A549 (cell line): Measurements from ENCODE around the gene PRR9. TPM values are rescaled to one million over a fixed set of nuclear protein-coding genes. Genes with fewer than 3 reads are reported as not detected.

ENCODE experiments used
- ATAC-seq, 2 experiments: fragments of 200-7000 bp in 1 of 2; fragments of >200 bp in 1 of 2; cut with Nextera tagmentation in 1 of 2; cut with Tn5 transposase in 1 of 2; 3 replicates each; pipeline versions ENCODE4 v1.8.0 to v1.9.1; 2018 to 2020; ENCODE audit warnings: mild to moderate bottlenecking in 1 of 2, moderate library complexity in 1 of 2
- CTCF ChIA-PET: fragments of 300-600 bp; sonication (Branson Sonifier 250); formaldehyde crosslinking; extraction: SDS; loops from one replicate; lab custom pipeline; 2021; ENCODE audit warnings: antibody characterized with exemption, inconsistent platforms; lab: Yijun Ruan, JAX
- POLR2A ChIA-PET: fragments of 350-600 bp; formaldehyde crosslinking; extraction: SDS; loops from one replicate; lab custom pipeline; 2021; ENCODE audit warnings: antibody characterized with exemption, inconsistent platforms; lab: Yijun Ruan, JAX
- DNase-seq, 2 experiments: peaks; one replicate each; pipeline versions ENCODE4 v3.0.0 to v3.0.0-alpha.2; 2011 to 2016; ENCODE audit warnings: low read depth in 1 of 2, low spot score in 1 of 2
- FAIRE-seq: peaks from 2 replicates; lab custom pipeline; 2011; peaks lifted over from hg19 to GRCh38; lab: Jason Lieb, UNC
- H3K27ac ChIP-seq, 2 experiments: fragments of >200 bp; sonication (Bioruptor Twin); formaldehyde crosslinking; 3 replicates each; pipeline ENCODE4 v1.5.1; 2016 to 2017
- H3K4me1 ChIP-seq: fragments of >200 bp; sonication (Bioruptor Twin); formaldehyde crosslinking; 3 replicates; pipeline ENCODE4 v1.6.1; 2016
- H3K4me2 ChIP-seq: fragments of >200 bp; sonication (Bioruptor Twin); formaldehyde crosslinking; 3 replicates; pipeline ENCODE4 v1.6.1; 2016
- H3K4me3 ChIP-seq: fragments of >200 bp; sonication (Bioruptor Twin); formaldehyde crosslinking; 3 replicates; pipeline ENCODE4 v1.5.1; 2016
- H3K9me3 ChIP-seq: fragments of >200 bp; sonication (Bioruptor Twin); formaldehyde crosslinking; 3 replicates; pipeline ENCODE4 v1.6.1; 2016
- BHLHE40 ChIP-seq: IDR thresholded peaks from 2 replicates; pipeline ENCODE4 v1.6.1; 2012; ENCODE audit warnings: low read depth, low read length, inconsistent platforms
- CBX8 ChIP-seq: fragments of 200-600 bp; sonication (generic); IDR thresholded peaks from 2 replicates; pipeline ENCODE4 v1.6.1; 2016
- CEBPB ChIP-seq, 2 experiments: fragments of >200 bp in 1 of 2; sonication (Bioruptor Twin) in 1 of 2; formaldehyde crosslinking in 1 of 2; IDR thresholded peaks; 2 replicates each; pipeline ENCODE4 v1.6.1; 2012 to 2016
- CHD2 ChIP-seq: fragments of 150-350 bp; IDR thresholded peaks from 2 replicates; pipeline ENCODE4 v1.6.1; 2014; ENCODE audit warnings: low read length; ENCODE audit not compliant: partially characterized antibody
- EHF ChIP-seq: fragments of 250-450 bp; sonication (Bioruptor Pico); IDR thresholded peaks from 2 replicates; pipeline ENCODE4 v1.5.0; 2020; ENCODE audit warnings: mild to moderate bottlenecking
- ESRRA ChIP-seq: fragments of 150-350 bp; IDR thresholded peaks from 2 replicates; pipeline ENCODE4 v1.6.1; 2014; ENCODE audit warnings: mild to moderate bottlenecking, low read length, borderline replicate concordance
- FOSB ChIP-seq: fragments of 250-450 bp; sonication (Bioruptor Pico); IDR thresholded peaks from 2 replicates; pipeline ENCODE4 v1.5.0; 2020; ENCODE audit warnings: mild to moderate bottlenecking, moderate library complexity
- HDAC2 ChIP-seq: fragments of 200-600 bp; sonication (generic); IDR thresholded peaks from 2 replicates; pipeline ENCODE4 v1.6.1; 2016
- HOXA7 ChIP-seq: fragments of 250-450 bp; sonication (Bioruptor Pico); IDR thresholded peaks from 2 replicates; pipeline ENCODE4 v1.5.0; 2020; ENCODE audit warnings: mild to moderate bottlenecking, moderate library complexity
- JUNB ChIP-seq: fragments of >200 bp; sonication (Bioruptor Twin); formaldehyde crosslinking; IDR thresholded peaks from 2 replicates; pipeline ENCODE4 v1.6.1; 2016
- MAFK ChIP-seq: fragments of 450-650 bp; IDR thresholded peaks from 2 replicates; pipeline ENCODE4 v1.6.1; 2014; ENCODE audit not compliant: partially characterized antibody
- MAZ ChIP-seq: fragments of 150-350 bp; IDR thresholded peaks from 2 replicates; pipeline ENCODE4 v1.6.1; 2014; ENCODE audit warnings: antibody characterized with exemption, low read depth, low read length, borderline replicate concordance
- NPAS2 ChIP-seq: fragments of 250-450 bp; sonication (Bioruptor Pico); IDR thresholded peaks from 2 replicates; pipeline ENCODE4 v1.8.0; 2022; ENCODE audit warnings: mild to moderate bottlenecking, moderate library complexity, borderline replicate concordance
- NR3C1 ChIP-seq: fragments of >200 bp; sonication (Bioruptor Twin); formaldehyde crosslinking; IDR thresholded peaks from 3 replicates; pipeline ENCODE4 v1.6.1; 2017
- POLR2A ChIP-seq: IDR thresholded peaks from 2 replicates; pipeline ENCODE4 v1.6.1; 2012; ENCODE audit warnings: mild to moderate bottlenecking, low read length
- POLR2AphosphoS2 ChIP-seq: conservative IDR thresholded peaks from 2 replicates; pipeline ENCODE4 v1.6.1; 2012; ENCODE audit warnings: low read length, improper control_type of control experiment, inconsistent platforms
- RAD21 ChIP-seq, 2 experiments: fragments of >200 bp in 1 of 2; sonication (Bioruptor Twin) in 1 of 2; formaldehyde crosslinking in 1 of 2; IDR thresholded peaks in 1 of 2; conservative IDR thresholded peaks in 1 of 2; 2 replicates in 1 of 2; 3 replicates in 1 of 2; pipeline ENCODE4 v1.6.1; 2012 to 2018; ENCODE audit warnings: inconsistent platforms in 1 of 2
- RCOR1 ChIP-seq: fragments of 150-350 bp; IDR thresholded peaks from 2 replicates; pipeline ENCODE4 v1.6.1; 2014; ENCODE audit warnings: antibody characterized with exemption, low read length, low read depth
- TFCP2L1 ChIP-seq: fragments of 250-450 bp; sonication (Bioruptor Pico); IDR thresholded peaks from 2 replicates; pipeline ENCODE4 v1.5.0; 2021; ENCODE audit warnings: mild to moderate bottlenecking
- ZC3H11A ChIP-seq: fragments of 450-650 bp; IDR thresholded peaks from 2 replicates; pipeline ENCODE4 v1.6.1; 2014; ENCODE audit warnings: antibody characterized with exemption, mild to moderate bottlenecking
- ZFP36 ChIP-seq: fragments of 450-650 bp; IDR thresholded peaks from 2 replicates; pipeline ENCODE4 v1.6.1; 2014; ENCODE audit warnings: borderline replicate concordance; ENCODE audit not compliant: partially characterized antibody
- ZNF302 ChIP-seq: fragments of 250-450 bp; sonication (Bioruptor Pico); IDR thresholded peaks from 2 replicates; pipeline ENCODE4 v1.9.0; 2021; ENCODE audit warnings: inconsistent platforms, mild to moderate bottlenecking, moderate library complexity
- ZSCAN20 ChIP-seq: fragments of 250-450 bp; sonication (Bioruptor Pico); IDR thresholded peaks from 2 replicates; pipeline ENCODE4 v1.8.0; 2022; ENCODE audit warnings: mild to moderate bottlenecking, moderate library complexity
- WGBS: methylation state at CpG from one replicate; pipeline ENCODE4 v1.1.6; 2017; ENCODE audit errors: missing lambda C conversion rate; 5-methylcytosine and 5-hydroxymethylcytosine counted together
- polyA minus RNA-seq: library from RNA; depleted of rRNA, polyadenylated mRNA; stranded (reverse); fragments of >200 nt; gene quantifications from 2 replicates; pipeline ENCODE4 v1.2.3, GENCODE V29; 2011; rRNA and poly(A)+ RNA removed
- polyA plus RNA-seq, 4 experiments: library from polyadenylated mRNA; depleted of rRNA in 3 of 4; stranded (reverse); fragments of >200 nt; fragmentation: RNase III in 1 of 4; extraction: RNeasy Plus Mini Kit Qiagen cat#74134 plus additional on column Dnase treatment in 1 of 4; gene quantifications; 2 replicates in 3 of 4; 3 replicates in 1 of 4; pipeline ENCODE4 v1.2.3, GENCODE V29; 2011 to 2017
- TF ChIP-seq, protein P1 (sequence below): IDR thresholded peaks from 2 replicates; pipeline ENCODE4 v1.6.1; 2012
- TF ChIP-seq, protein P2 (sequence below): IDR thresholded peaks from 2 replicates; pipeline ENCODE4 v1.6.1; 2012; ENCODE audit warnings: low read depth, borderline replicate concordance
- TF ChIP-seq, protein P3 (sequence below): IDR thresholded peaks from 2 replicates; pipeline ENCODE4 v1.6.1; 2012
- TF ChIP-seq, protein P4 (sequence below): fragments of >200 bp; sonication (Bioruptor Twin); formaldehyde crosslinking; IDR thresholded peaks from 2 replicates; pipeline ENCODE4 v1.6.1; 2016
- TF ChIP-seq, protein P5 (sequence below): fragments of 450-650 bp; IDR thresholded peaks from 2 replicates; pipeline ENCODE4 v1.6.1; 2014; ENCODE audit warnings: antibody characterized with exemption
- TF ChIP-seq, protein P6 (sequence below): fragments of 250-450 bp; sonication (Bioruptor Pico); IDR thresholded peaks from 2 replicates; pipeline ENCODE4 v1.5.0; 2020; ENCODE audit warnings: low read depth, mild to moderate bottlenecking, moderate library complexity
- TF ChIP-seq, protein P7 (sequence below): fragments of 200-600 bp; sonication (generic); IDR thresholded peaks from 2 replicates; pipeline ENCODE4 v1.6.1; 2016; ENCODE audit warnings: antibody characterized with exemption, mild to moderate bottlenecking, moderate library complexity

Gene PRR9, protein sequence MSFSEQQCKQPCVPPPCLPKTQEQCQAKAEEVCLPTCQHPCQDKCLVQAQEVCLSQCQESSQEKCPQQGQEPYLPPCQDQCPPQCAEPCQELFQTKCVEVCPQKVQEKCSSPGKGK
- not detected in 2 replicates for polyA plus RNA-seq (2011; rRNA removed)
- not detected in 2 replicates for polyA plus RNA-seq (2012; cell fraction: cytosol; rRNA removed)
- polyA plus RNA-seq (2012; cell fraction: nucleus; rRNA removed), result not detected in 2 replicates
- polyA plus RNA-seq (2017; fragmentation: RNase III; extraction: RNeasy Plus Mini Kit Qiagen cat#74134 plus additional on column Dnase treatment), result not detected in 3 replicates
- polyA minus RNA-seq, result not detected in 2 replicates

DNA sequence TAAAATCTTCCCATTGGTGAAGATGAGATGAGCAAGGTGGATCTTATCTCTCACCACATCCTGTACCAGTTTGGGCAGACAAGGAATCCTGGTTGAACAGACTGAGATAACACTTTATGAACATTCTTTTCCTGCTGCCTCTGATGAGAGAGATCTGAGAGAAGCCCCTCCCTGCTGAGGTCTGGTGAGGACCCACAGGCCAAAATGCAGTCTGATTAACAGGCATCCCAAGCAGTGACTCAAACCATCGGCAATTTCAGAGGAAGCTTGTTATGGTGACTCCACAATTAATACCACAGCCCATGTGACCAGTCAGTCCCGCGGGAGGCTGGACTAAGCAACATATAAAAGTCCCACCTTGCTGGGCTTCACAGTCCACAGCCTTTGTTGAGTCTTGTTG, at the start of gene PRR9:
Gene PRR9 (plus strand): TSS at position 373 of the 400 bp plus-strand sequence. CDS start 561 bp downstream, outside the sequence.
- ATAC-seq (no peak), FAIRE-seq (no peak), DNase-seq (no peak)
- CTCF ChIA-PET, result no interaction called here
- 11% methylated on average over 3 of the region's 3 CpGs for WGBS
- no peak within 1 kb of the TSS for H3K27ac ChIP-seq
- H3K4me1 ChIP-seq, result no peaks in the 10 kb centered on the region
- H3K9me3 ChIP-seq, result no peaks in the 10 kb centered on the region
- no peak within 1 kb of the TSS for H3K4me2 ChIP-seq
- H3K4me3 ChIP-seq, result no peak within 1 kb of the TSS
- POLR2A ChIA-PET, result no interaction called here
- TF ChIP-seq, protein P1, sequence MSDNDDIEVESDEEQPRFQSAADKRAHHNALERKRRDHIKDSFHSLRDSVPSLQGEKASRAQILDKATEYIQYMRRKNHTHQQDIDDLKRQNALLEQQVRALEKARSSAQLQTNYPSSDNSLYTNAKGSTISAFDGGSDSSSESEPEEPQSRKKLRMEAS, result no peak
- TF ChIP-seq, protein P2, sequence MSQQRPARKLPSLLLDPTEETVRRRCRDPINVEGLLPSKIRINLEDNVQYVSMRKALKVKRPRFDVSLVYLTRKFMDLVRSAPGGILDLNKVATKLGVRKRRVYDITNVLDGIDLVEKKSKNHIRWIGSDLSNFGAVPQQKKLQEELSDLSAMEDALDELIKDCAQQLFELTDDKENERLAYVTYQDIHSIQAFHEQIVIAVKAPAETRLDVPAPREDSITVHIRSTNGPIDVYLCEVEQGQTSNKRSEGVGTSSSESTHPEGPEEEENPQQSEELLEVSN, result no peak
- TF ChIP-seq HOXA7 (CRISPR knock-in tag) (no peak), HDAC2 (no peak), TFCP2L1 (CRISPR knock-in tag) (no peak), JUNB (no peak), POLR2AphosphoS2 (no peak), MAZ (no peak), ESRRA (no peak), CBX8 (no peak), BHLHE40 (no peak), ZC3H11A (no peak)
- TF ChIP-seq, protein P3, sequence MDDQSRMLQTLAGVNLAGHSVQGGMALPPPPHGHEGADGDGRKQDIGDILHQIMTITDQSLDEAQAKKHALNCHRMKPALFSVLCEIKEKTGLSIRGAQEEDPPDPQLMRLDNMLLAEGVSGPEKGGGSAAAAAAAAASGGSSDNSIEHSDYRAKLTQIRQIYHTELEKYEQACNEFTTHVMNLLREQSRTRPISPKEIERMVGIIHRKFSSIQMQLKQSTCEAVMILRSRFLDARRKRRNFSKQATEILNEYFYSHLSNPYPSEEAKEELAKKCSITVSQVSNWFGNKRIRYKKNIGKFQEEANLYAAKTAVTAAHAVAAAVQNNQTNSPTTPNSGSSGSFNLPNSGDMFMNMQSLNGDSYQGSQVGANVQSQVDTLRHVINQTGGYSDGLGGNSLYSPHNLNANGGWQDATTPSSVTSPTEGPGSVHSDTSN, result no peak
- TF ChIP-seq, protein P4, sequence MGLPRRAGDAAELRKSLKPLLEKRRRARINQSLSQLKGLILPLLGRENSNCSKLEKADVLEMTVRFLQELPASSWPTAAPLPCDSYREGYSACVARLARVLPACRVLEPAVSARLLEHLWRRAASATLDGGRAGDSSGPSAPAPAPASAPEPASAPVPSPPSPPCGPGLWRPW, result no peak
- TF ChIP-seq, protein P5, sequence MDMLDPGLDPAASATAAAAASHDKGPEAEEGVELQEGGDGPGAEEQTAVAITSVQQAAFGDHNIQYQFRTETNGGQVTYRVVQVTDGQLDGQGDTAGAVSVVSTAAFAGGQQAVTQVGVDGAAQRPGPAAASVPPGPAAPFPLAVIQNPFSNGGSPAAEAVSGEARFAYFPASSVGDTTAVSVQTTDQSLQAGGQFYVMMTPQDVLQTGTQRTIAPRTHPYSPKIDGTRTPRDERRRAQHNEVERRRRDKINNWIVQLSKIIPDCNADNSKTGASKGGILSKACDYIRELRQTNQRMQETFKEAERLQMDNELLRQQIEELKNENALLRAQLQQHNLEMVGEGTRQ, result no peak
- TF ChIP-seq, protein P6, sequence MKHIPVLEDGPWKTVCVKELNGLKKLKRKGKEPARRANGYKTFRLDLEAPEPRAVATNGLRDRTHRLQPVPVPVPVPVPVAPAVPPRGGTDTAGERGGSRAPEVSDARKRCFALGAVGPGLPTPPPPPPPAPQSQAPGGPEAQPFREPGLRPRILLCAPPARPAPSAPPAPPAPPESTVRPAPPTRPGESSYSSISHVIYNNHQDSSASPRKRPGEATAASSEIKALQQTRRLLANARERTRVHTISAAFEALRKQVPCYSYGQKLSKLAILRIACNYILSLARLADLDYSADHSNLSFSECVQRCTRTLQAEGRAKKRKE (CRISPR knock-in tag), result no peak

DNA sequence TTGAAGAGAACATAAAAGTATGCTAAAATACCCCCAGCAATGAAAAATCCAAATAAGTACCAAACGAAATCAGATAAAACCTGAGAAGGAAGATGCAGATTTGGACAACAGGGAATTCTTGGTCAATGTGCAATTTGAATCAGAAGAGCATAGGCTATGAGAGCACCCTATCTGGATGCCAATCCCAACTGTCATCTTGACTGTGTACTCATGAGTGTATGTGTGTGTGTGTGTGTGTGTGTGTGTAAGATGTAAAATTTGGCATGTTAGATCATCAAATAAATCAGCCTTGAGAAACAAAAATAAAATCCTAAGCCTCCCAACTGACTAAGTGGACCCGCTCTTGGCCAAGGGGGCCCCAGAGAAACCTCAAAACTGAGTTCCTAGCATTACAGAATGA, 48.7 kb upstream of the PRR9 start:
- ATAC-seq, result no peak
- Histone ChIP-seq H3K27ac (no peak overlapping the region), H3K4me1 (no peaks in the 10 kb centered on the region), H3K4me2 (no peak overlapping the region), H3K9me3 (no peaks in the 10 kb centered on the region), H3K4me3 (no peak overlapping the region)
- ChIA-PET POLR2A (no interaction called here), CTCF (no interaction called here)
- TF ChIP-seq ZFP36 (no peak), HDAC2 (no peak), HOXA7 (CRISPR knock-in tag) (no peak), MAFK (no peak), POLR2AphosphoS2 (no peak), FOSB (CRISPR knock-in tag) (no peak), EHF (CRISPR knock-in tag) (no peak), RCOR1 (no peak), NR3C1 (no peak), MAZ (no peak), ZSCAN20 (CRISPR knock-in tag) (no peak), ZNF302 (no peak), CHD2 (no peak), NPAS2 (CRISPR knock-in tag) (no peak), CEBPB (IDR thresholded peaks at IDR 0.05) (no peak), POLR2A (no peak), RAD21 (conservative IDR thresholded peaks at IDR 0.05 in 1 of 2, IDR thresholded peaks at IDR 0.05 in 1 of 2) (no peak), CBX8 (no peak)
- TF ChIP-seq, protein P5, result no peak
- TF ChIP-seq, protein P7, sequence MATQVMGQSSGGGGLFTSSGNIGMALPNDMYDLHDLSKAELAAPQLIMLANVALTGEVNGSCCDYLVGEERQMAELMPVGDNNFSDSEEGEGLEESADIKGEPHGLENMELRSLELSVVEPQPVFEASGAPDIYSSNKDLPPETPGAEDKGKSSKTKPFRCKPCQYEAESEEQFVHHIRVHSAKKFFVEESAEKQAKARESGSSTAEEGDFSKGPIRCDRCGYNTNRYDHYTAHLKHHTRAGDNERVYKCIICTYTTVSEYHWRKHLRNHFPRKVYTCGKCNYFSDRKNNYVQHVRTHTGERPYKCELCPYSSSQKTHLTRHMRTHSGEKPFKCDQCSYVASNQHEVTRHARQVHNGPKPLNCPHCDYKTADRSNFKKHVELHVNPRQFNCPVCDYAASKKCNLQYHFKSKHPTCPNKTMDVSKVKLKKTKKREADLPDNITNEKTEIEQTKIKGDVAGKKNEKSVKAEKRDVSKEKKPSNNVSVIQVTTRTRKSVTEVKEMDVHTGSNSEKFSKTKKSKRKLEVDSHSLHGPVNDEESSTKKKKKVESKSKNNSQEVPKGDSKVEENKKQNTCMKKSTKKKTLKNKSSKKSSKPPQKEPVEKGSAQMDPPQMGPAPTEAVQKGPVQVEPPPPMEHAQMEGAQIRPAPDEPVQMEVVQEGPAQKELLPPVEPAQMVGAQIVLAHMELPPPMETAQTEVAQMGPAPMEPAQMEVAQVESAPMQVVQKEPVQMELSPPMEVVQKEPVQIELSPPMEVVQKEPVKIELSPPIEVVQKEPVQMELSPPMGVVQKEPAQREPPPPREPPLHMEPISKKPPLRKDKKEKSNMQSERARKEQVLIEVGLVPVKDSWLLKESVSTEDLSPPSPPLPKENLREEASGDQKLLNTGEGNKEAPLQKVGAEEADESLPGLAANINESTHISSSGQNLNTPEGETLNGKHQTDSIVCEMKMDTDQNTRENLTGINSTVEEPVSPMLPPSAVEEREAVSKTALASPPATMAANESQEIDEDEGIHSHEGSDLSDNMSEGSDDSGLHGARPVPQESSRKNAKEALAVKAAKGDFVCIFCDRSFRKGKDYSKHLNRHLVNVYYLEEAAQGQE, result no peak
- DNase-seq, result no peak
- FAIRE-seq, result no peak
- 15% methylated on average over 2 of the region's 2 CpGs for WGBS
